Spleen (tissue), 11 donors: ENCODE data around the gene AKIP1. TPM values are rescaled to one million over a fixed set of nuclear protein-coding genes. Genes with fewer than 3 reads are reported as not detected.

ENCODE experiments used
- DNase-seq: peaks from one replicate; pipeline ENCODE4 v3.0.0-alpha.2; 2020
- H3K27ac ChIP-seq, 8 donors: fragments of 200-600 bp; sonication (generic) in 7 of 8; 1 replicate in 4 of 8; 2 replicates in 4 of 8; pipeline versions ENCODE4 v1.5.0 to v1.8.0; 2016 to 2021; ENCODE audit warnings: inconsistent platforms in 4 of 8, mild to moderate bottlenecking in 4 of 8, moderate library complexity in 1 of 8
- H3K27me3 ChIP-seq, 7 donors: fragments of 200-600 bp; sonication (generic) in 6 of 7; replicated peaks in 1 of 7; 1 replicate in 4 of 7; 2 replicates in 3 of 7; pipeline versions ENCODE4 v1.5.0 to v1.8.0; 2016 to 2021; ENCODE audit warnings: inconsistent platforms in 3 of 7, mild to moderate bottlenecking in 1 of 7
- H3K36me3 ChIP-seq, 6 donors: fragments of 200-600 bp; sonication (generic) in 5 of 6; 1 replicate in 4 of 6; 2 replicates in 2 of 6; pipeline versions ENCODE4 v1.5.0 to v1.8.0; 2016 to 2021; ENCODE audit warnings: inconsistent platforms in 2 of 6
- H3K4me1 ChIP-seq, 6 donors: fragments of 200-600 bp; sonication (generic) in 5 of 6; 1 replicate in 3 of 6; 2 replicates in 3 of 6; pipeline versions ENCODE4 v1.5.0 to v1.8.0; 2016 to 2021; ENCODE audit warnings: inconsistent platforms in 3 of 6
- H3K4me3 ChIP-seq, 8 donors: fragments of 200-600 bp; sonication (generic) in 7 of 8; 1 replicate in 4 of 8; 2 replicates in 4 of 8; pipeline versions ENCODE4 v1.5.0 to v1.8.0; 2016 to 2021; ENCODE audit warnings: inconsistent platforms in 4 of 8, mild to moderate bottlenecking in 4 of 8, moderate library complexity in 2 of 8
- H3K9me3 ChIP-seq, 8 donors: fragments of 200-600 bp; sonication (generic) in 7 of 8; 1 replicate in 4 of 8; 2 replicates in 4 of 8; pipeline versions ENCODE4 v1.5.0 to v1.8.0; 2016 to 2021; ENCODE audit warnings: inconsistent platforms in 4 of 8
- CTCF ChIP-seq, 11 experiments: fragments of 200-600 bp in 7 of 11; fragments of 450-650 bp in 4 of 11; sonication (generic) in 4 of 11; IDR thresholded peaks in 8 of 11; conservative IDR thresholded peaks in 3 of 11; 1 replicate in 7 of 11; 2 replicates in 4 of 11; pipeline versions ENCODE4 v1.4.0 to v1.8.0; 2016 to 2021; ENCODE audit warnings: antibody characterized with exemption in 11 of 11, inconsistent platforms in 4 of 11, mild to moderate bottlenecking in 1 of 11
- POLR2A ChIP-seq, 3 donors: fragments of 450-650 bp; IDR thresholded peaks; one replicate each; pipeline ENCODE4 v1.5.1; 2017; ENCODE audit warnings: antibody characterized with exemption in 3 of 3, mild to moderate bottlenecking in 1 of 3
- POLR2AphosphoS5 ChIP-seq, 3 donors: sonication (generic); formaldehyde crosslinking; IDR thresholded peaks; one replicate each; pipeline ENCODE4 v1.5.1; 2017; ENCODE audit warnings: antibody characterized with exemption in 3 of 3
- WGBS, 5 donors: extraction: QIAGEN DNeasy Blood & Tissue Kit in 3 of 5; methylation state at CpG; one replicate each; pipeline versions ENCODE4 v1.1.5 to v1.1.7; 2013 to 2018; 5-methylcytosine and 5-hydroxymethylcytosine counted together
- intact Hi-C: fragments of 100-400 bp; cut with DNase I; formaldehyde crosslinking; loops from one replicate; pipeline ENCODE4 v1.15.0; 2023; ENCODE audit warnings: low total_unique reads
- polyA plus RNA-seq, 3 donors: library from polyadenylated mRNA; stranded (reverse); fragments of 200-250 nt; gene quantifications; one replicate each; pipeline ENCODE4 v1.2.1, GENCODE V29; 2013
- total RNA-seq, 7 donors: library from RNA; depleted of rRNA in 3 of 7; stranded (reverse); fragments of >200 nt in 3 of 7; fragmentation: NEBNext Ultra II Directional in 4 of 7; extraction: Animal tissue kit (Norgen Biotek cat#: 25700) in 4 of 7; gene quantifications; one replicate each; pipeline versions ENCODE4 v1.1.0 to v1.2.1, GENCODE V29; 2016 to 2021
- donor health status: healthy with polysubstance abuse.
- donor health status: DM: no; HTN: no; CAD: no; lungs with moderate emphysema.
- donor health status: DM: no; HTN: no; CAD: no.
- donor health status: Bipolar disorder and iron deficiency.
- donor health status: healthy.
- donor health status: DM: no; HTN: no; CAD: no.
- donor health status: DM: yes; HTN: yes; CAD: no.

The AKIP1 gene
- total and polyA plus RNA-seq, 10 donors: 9.8 to 33.6 (median 24.9) TPM

- 62 to 81% (median 67%) methylated on average over 4 of the region's 4 CpGs for WGBS, 5 donors
- Histone ChIP-seq H3K4me1 (peaks cover 10 to 71% (median 37%) of the 10 kb centered on the region in 6 donors), H3K36me3 (peaks cover 0 to 44% (median 18%) of the 10 kb centered on the region in 6 donors), H3K27ac (peak overlapping the region; percentile 57 to 94 (median 70)), H3K9me3 (no peaks in the 10 kb centered on the region), H3K4me3 (peak overlapping the region in 6 of 8 donors; percentile 1 to 55 (median 14)), H3K27me3 (no peaks in the 10 kb centered on the region)
- DNase-seq: no peak
- TF ChIP-seq CTCF (IDR thresholded peaks at IDR 0.05 in 8 of 11, conservative IDR thresholded peaks at IDR 0.05 in 3 of 11): peak in 1 of 11 experiments; percentile 2
- TF ChIP-seq POLR2AphosphoS5 (IDR thresholded peaks at IDR 0.05): no peak
- no peak for TF ChIP-seq POLR2A (IDR thresholded peaks at IDR 0.05)
- intact Hi-C loops: loop anchor here (5.0 kb wide), 1 partner anchor 48 kb away; the partner anchor contains the start of gene TMEM9B
Measured at GRCh38 chr11:8914661-8915018, 3.7 kb downstream of the AKIP1 start.

GRCh38 chr11:8917157-8917825 is 6.3 kb downstream of the AKIP1 start:
- WGBS, 5 donors: 65 to 89% (median 80%) methylated on average over 5 of the region's 5 CpGs
- DNase-seq: no peak
- H3K4me1 ChIP-seq: peaks cover 10 to 52% (median 29%) of the 10 kb centered on the region in 6 donors
- H3K4me3 ChIP-seq: no peak overlapping the region
- H3K9me3 ChIP-seq: no peaks in the 10 kb centered on the region
- intact Hi-C loops: no loop called here
- TF ChIP-seq CTCF (IDR thresholded peaks at IDR 0.05 in 8 of 11, conservative IDR thresholded peaks at IDR 0.05 in 3 of 11) (no peak), POLR2A (IDR thresholded peaks at IDR 0.05) (no peak), POLR2AphosphoS5 (IDR thresholded peaks at IDR 0.05) (no peak)
- peaks cover 3 to 71% (median 44%) of the 10 kb centered on the region in 6 donors for H3K36me3 ChIP-seq
- H3K27ac ChIP-seq: peak overlapping the region in 6 of 8 donors; percentile 27 to 94 (median 56)
- H3K27me3 ChIP-seq: no peaks in the 10 kb centered on the region

GRCh38 chr11:8922691-8923090 is 11.7 kb downstream of the AKIP1 start:
- no peak overlapping the region for H3K4me3 ChIP-seq
- TF ChIP-seq POLR2A (IDR thresholded peaks at IDR 0.05) (no peak), CTCF (IDR thresholded peaks at IDR 0.05 in 8 of 11, conservative IDR thresholded peaks at IDR 0.05 in 3 of 11) (no peak), POLR2AphosphoS5 (IDR thresholded peaks at IDR 0.05) (no peak)
- no peak overlapping the region for H3K27ac ChIP-seq
- 89 to 96% (median 93%) methylated on average over 5 of the region's 5 CpGs for WGBS, 5 donors
- H3K36me3 ChIP-seq: peaks cover 3 to 81% (median 41%) of the 10 kb centered on the region in 6 donors
- H3K4me1 ChIP-seq: peaks cover 0 to 3% (median 0%) of the 10 kb centered on the region in 6 donors
- intact Hi-C loops: no loop called here
- H3K27me3 ChIP-seq: no peaks in the 10 kb centered on the region
- DNase-seq: no peak
- no peaks in the 10 kb centered on the region for H3K9me3 ChIP-seq

- H3K4me3 ChIP-seq: no peak overlapping the region
- H3K9me3 ChIP-seq: no peaks in the 10 kb centered on the region
- 77 to 95% (median 90%) methylated on average over 4 to 5 of the region's 5 CpGs for WGBS, 5 donors
- intact Hi-C loops: no loop called here
- no peaks in the 10 kb centered on the region for H3K27me3 ChIP-seq
- H3K27ac ChIP-seq: no peak overlapping the region
- peaks cover 0 to 51% (median 19%) of the 10 kb centered on the region in 6 donors for H3K36me3 ChIP-seq
- no peak for DNase-seq
- no peaks in the 10 kb centered on the region for H3K4me1 ChIP-seq
- no peak for TF ChIP-seq POLR2A (IDR thresholded peaks at IDR 0.05)
Measured at GRCh38 chr11:8925711-8926110, 14.7 kb downstream of the AKIP1 start.
